Kidney (tissue), 14 donors: Measurements from ENCODE around the gene ALDH1L1. TPM values are rescaled to one million over a fixed set of nuclear protein-coding genes. Genes with fewer than 3 reads are reported as not detected.
A peak's percentile ranks its signal among the peaks of the same experiment; 100 is the strongest.

Source experiments
- DNase-seq, 5 donors: peaks; one replicate each; pipeline ENCODE4 v3.0.0-alpha.2; 2013 to 2020
- FAIRE-seq: peaks from 2 replicates; lab custom pipeline; 2012; peaks lifted over from hg19 to GRCh38; lab: Jason Lieb, UNC
- H3K27ac ChIP-seq, 2 donors: one replicate each; pipeline ENCODE4 v1.7.0; 2013; ENCODE audit warnings: low read depth in 2 of 2, low read length in 2 of 2, inconsistent platforms in 1 of 2
- H3K27me3 ChIP-seq: one replicate; pipeline ENCODE4 v1.7.1; 2013; ENCODE audit warnings: low read length, inconsistent platforms; ENCODE audit not compliant: control insufficient read depth, insufficient read depth
- H3K36me3 ChIP-seq, 3 donors: one replicate each; pipeline versions ENCODE4 v1.7.0 to v1.7.1; 2013; ENCODE audit warnings: low read length in 3 of 3, control low read depth in 1 of 3, inconsistent platforms in 1 of 3; ENCODE audit not compliant: insufficient read depth in 3 of 3, control insufficient read depth in 2 of 3
- H3K4me1 ChIP-seq, 3 donors: one replicate each; pipeline versions ENCODE4 v1.7.0 to v1.7.1; 2013; ENCODE audit warnings: low read length in 3 of 3, inconsistent platforms in 1 of 3, low read depth in 1 of 3; ENCODE audit not compliant: control insufficient read depth in 2 of 3, insufficient read depth in 2 of 3
- H3K4me3 ChIP-seq, 3 donors: one replicate each; pipeline versions ENCODE4 v1.7.0 to v1.8.1; 2013; ENCODE audit warnings: low read length in 3 of 3, control low read depth in 1 of 3, inconsistent platforms in 1 of 3
- H3K9ac ChIP-seq, 3 donors: one replicate each; pipeline versions ENCODE4 v1.7.0 to v1.7.1; 2013; ENCODE audit warnings: low read length in 3 of 3, control low read depth in 1 of 3, inconsistent platforms in 1 of 3
- H3K9me3 ChIP-seq, 3 donors: one replicate each; pipeline versions ENCODE4 v1.7.0 to v1.7.1; 2013; ENCODE audit warnings: low read length in 3 of 3, control low read depth in 1 of 3, inconsistent platforms in 1 of 3; ENCODE audit not compliant: control insufficient read depth in 2 of 3, insufficient read depth in 1 of 3
- CTCF ChIP-seq: IDR thresholded peaks from 3 replicates; pipeline ENCODE4 v1.5.1; 2012; ENCODE audit warnings: mild to moderate bottlenecking, moderate library complexity, borderline replicate concordance; ENCODE audit not compliant: insufficient read depth; ENCODE audit errors: extremely low read depth
- intact Hi-C: fragments of 100-400 bp; cut with DNase I; formaldehyde crosslinking; loops from one replicate; pipeline ENCODE4 v1.11.1; 2022
- polyA plus RNA-seq: library from polyadenylated mRNA; stranded (reverse); fragments of 350-450 nt; fragmentation: Illumina TruSeq; extraction: RNeasy Lipid Tissue Mini Kit (QIAGEN cat#74804); gene quantifications from one replicate; pipeline ENCODE4 v1.2.3, GENCODE V29; 2014; ENCODE audit warnings: low read depth, low replicate concordance; ENCODE audit not compliant: insufficient read depth
- total RNA-seq: library from RNA; stranded (reverse); fragmentation: NEBNext Ultra II Directional; extraction: Animal tissue kit (Norgen Biotek cat#: 25700); gene quantifications from one replicate; pipeline ENCODE4 v1.2.1, GENCODE V29; 2021
- donor health status: control.
- donor health status: control.
- donor health status: control.
- donor health status: control.
- donor health status: control.
- donor health status: DM: yes; HTN: yes; CAD: no.
- donor health status: Normal renal cell carcinoma (clear cell type).

The ALDH1L1 gene
- total and polyA plus RNA-seq, 2 donors from 2014 or later, result 60.0 to 199 TPM

- Histone ChIP-seq H3K9me3 (no peaks in the 10 kb centered on the region), H3K27me3 (no peaks in the 10 kb centered on the region), H3K27ac (no peak overlapping the region), H3K4me1 (no peaks in the 10 kb centered on the region), H3K9ac (no peak overlapping the region), H3K36me3 (peaks cover 0 to 80% (median 47%) of the 10 kb centered on the region in 3 donors), H3K4me3 (no peak overlapping the region)
- TF ChIP-seq CTCF, result no peak
- FAIRE-seq, result no peak
- intact Hi-C loops, result no loop called here
- DNase-seq, result peak in 2 of 5 donors; percentile 22 to 67
Observed at GRCh38 chr3:126156468-126156867, 23.9 kb downstream of the ALDH1L1 start.

GRCh38 chr3:126155819-126156218 lies 24.6 kb downstream of the ALDH1L1 start:
- no peak for FAIRE-seq
- Histone ChIP-seq H3K9ac (no peak overlapping the region), H3K36me3 (peaks cover 0 to 81% (median 48%) of the 10 kb centered on the region in 3 donors), H3K4me1 (no peaks in the 10 kb centered on the region), H3K27ac (no peak overlapping the region), H3K4me3 (no peak overlapping the region), H3K9me3 (no peaks in the 10 kb centered on the region), H3K27me3 (no peaks in the 10 kb centered on the region)
- no peak for TF ChIP-seq CTCF
- intact Hi-C loops, result no loop called here
- DNase-seq, result no peak

DNA sequence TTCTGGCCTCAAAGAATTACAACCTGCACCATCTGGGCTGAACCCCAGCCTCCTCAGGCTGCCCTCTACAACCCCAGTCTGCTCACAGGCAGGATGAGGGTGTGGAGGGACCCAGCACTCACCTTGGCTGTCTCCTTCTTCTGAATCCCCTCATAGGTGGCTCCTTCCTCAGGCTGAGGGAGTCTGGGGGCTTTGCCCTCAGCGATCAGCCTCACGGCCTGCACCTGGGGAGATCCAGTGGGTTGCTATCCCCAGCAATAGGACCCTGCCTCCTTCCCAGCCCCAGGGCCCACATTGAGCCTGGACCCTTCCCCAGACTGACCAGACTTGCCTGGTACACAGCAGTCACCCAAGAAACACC lies 25.1 kb downstream of the ALDH1L1 start:
- Histone ChIP-seq H3K9me3 (no peaks in the 10 kb centered on the region), H3K27ac (no peak overlapping the region), H3K4me1 (no peaks in the 10 kb centered on the region), H3K4me3 (no peak overlapping the region), H3K9ac (no peak overlapping the region), H3K27me3 (no peaks in the 10 kb centered on the region), H3K36me3 (peaks cover 0 to 78% (median 48%) of the 10 kb centered on the region in 3 donors)
- intact Hi-C loops, result no loop called here
- DNase-seq (no peak), FAIRE-seq (no peak)
- no peak for TF ChIP-seq CTCF
